Vagina (tissue), 2 donors: Measurements from ENCODE around the gene TMEM255B.

ENCODE experiments used
- POLR2A ChIP-seq, 2 donors: fragments of 450-650 bp; IDR thresholded peaks; one replicate each; pipeline ENCODE4 v1.6.1; 2017; ENCODE audit warnings: antibody characterized with exemption in 2 of 2, mild to moderate bottlenecking in 2 of 2, moderate library complexity in 2 of 2
- POLR2AphosphoS5 ChIP-seq, 2 donors: sonication (generic); formaldehyde crosslinking; IDR thresholded peaks; one replicate each; pipeline ENCODE4 v1.9.0; 2017; ENCODE audit warnings: antibody characterized with exemption in 2 of 2, mild to moderate bottlenecking in 2 of 2, low read depth in 1 of 2; ENCODE audit not compliant: insufficient read depth in 1 of 2
- TF ChIP-seq, protein P1 (sequence below), 3 experiments: fragments of 450-650 bp in 2 of 3; fragments of 200-600 bp in 1 of 3; sonication (generic) in 1 of 3; IDR thresholded peaks; one replicate each; pipeline ENCODE4 v1.5.1; 2017 to 2019; ENCODE audit warnings: antibody characterized with exemption in 3 of 3, mild to moderate bottlenecking in 2 of 3, moderate library complexity in 2 of 3

DNA sequence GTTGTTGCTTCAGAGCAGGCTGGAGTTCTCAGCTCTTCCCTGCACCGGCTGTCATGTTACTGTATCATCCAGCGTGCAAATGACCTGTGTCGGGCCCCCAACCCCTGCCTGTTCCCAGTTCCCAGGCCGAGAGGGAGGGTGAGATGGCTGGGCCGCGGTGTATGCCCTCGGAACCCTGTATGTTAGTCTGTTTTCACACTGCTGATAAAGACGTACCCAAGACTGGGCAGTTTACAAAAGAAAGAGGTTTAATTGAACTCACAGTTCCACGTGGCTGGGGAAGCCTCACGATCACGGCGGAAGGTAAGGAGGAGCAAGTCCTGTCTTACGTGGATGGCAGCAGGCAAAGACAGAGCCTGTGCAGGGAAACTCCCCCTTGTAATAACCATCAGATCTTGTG, 10.9 kb downstream of the TMEM255B start:
- TF ChIP-seq POLR2A (IDR thresholded peaks at IDR 0.05): no peak
- TF ChIP-seq, protein P1, sequence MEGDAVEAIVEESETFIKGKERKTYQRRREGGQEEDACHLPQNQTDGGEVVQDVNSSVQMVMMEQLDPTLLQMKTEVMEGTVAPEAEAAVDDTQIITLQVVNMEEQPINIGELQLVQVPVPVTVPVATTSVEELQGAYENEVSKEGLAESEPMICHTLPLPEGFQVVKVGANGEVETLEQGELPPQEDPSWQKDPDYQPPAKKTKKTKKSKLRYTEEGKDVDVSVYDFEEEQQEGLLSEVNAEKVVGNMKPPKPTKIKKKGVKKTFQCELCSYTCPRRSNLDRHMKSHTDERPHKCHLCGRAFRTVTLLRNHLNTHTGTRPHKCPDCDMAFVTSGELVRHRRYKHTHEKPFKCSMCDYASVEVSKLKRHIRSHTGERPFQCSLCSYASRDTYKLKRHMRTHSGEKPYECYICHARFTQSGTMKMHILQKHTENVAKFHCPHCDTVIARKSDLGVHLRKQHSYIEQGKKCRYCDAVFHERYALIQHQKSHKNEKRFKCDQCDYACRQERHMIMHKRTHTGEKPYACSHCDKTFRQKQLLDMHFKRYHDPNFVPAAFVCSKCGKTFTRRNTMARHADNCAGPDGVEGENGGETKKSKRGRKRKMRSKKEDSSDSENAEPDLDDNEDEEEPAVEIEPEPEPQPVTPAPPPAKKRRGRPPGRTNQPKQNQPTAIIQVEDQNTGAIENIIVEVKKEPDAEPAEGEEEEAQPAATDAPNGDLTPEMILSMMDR (IDR thresholded peaks at IDR 0.05): no peak
- no peak for TF ChIP-seq POLR2AphosphoS5 (IDR thresholded peaks at IDR 0.05; ENCODE audit: insufficient read depth in 1 of 2, low read depth in 1 of 2)
